Stromal cell of bone marrow (primary cell): Measurements from ENCODE around the gene OR52N2.
A peak's percentile ranks its signal among the peaks of the same experiment; 100 is the strongest.

Source experiments
- DNase-seq: peaks from one replicate; pipeline ENCODE4 v3.0.0-alpha.2; 2012; ENCODE audit warnings: low read depth

The OR52N2 gene

GRCh38 chr11:5808500-5809121, at the start of gene OR52N2:
TSS of gene OR52N2 (plus strand) at chr11:5808924. CDS start at chr11:5820336, 11,412 bp downstream.
- DNase-seq = peak; percentile 44

GRCh38 chr11:5767056-5767455, 41.7 kb upstream of the OR52N2 start:
- no peak for DNase-seq

GRCh38 chr11:5783255-5783654, 25.5 kb upstream of the OR52N2 start, which contains the start of gene OR52N5:
TSS of gene OR52N5 (minus strand) at chr11:5783355. CDS start at chr11:5778634, 4,721 bp downstream.
- no peak for DNase-seq

- DNase-seq = no peak
Observed at GRCh38 chr11:5791165-5791564, 17.6 kb upstream of the OR52N2 start, which contains the start of gene OR52N1. TSS of gene OR52N1 (minus strand) at chr11:5791265. CDS start at chr11:5788816, 2,449 bp downstream.

- DNase-seq = no peak
Observed at GRCh38 chr11:5796541-5796940, 12.2 kb upstream of the OR52N2 start.

GRCh38 chr11:5803982-5804381, 4.7 kb upstream of the OR52N2 start:
- no peak for DNase-seq

- no peak for DNase-seq
Observed at GRCh38 chr11:5807580-5807979, 1.1 kb upstream of the OR52N2 start.

GRCh38 chr11:5809122-5809519, 397 bp downstream of the OR52N2 start:
- DNase-seq = no peak

GRCh38 chr11:5809905-5810795, 1.4 kb downstream of the OR52N2 start:
- no peak for DNase-seq

- no peak for DNase-seq
Observed at GRCh38 chr11:5815534-5815933, 6.8 kb downstream of the OR52N2 start.

- no peak for DNase-seq
Observed at GRCh38 chr11:5818245-5818886, 9.6 kb downstream of the OR52N2 start.

GRCh38 chr11:5831196-5831829, 22.6 kb downstream of the OR52N2 start:
- DNase-seq = no peak

GRCh38 chr11:5833446-5833845, 24.7 kb downstream of the OR52N2 start:
- no peak for DNase-seq

GRCh38 chr11:5837695-5838094, 29.0 kb downstream of the OR52N2 start:
- no peak for DNase-seq

- DNase-seq = no peak
Observed at GRCh38 chr11:5841797-5842196, 33.1 kb downstream of the OR52N2 start, which contains the start of gene OR52E6. TSS of gene OR52E6 (minus strand) at chr11:5841897. CDS start at chr11:5841897, 0 bp downstream.

- no peak for DNase-seq
Observed at GRCh38 chr11:5846701-5847100, 38.0 kb downstream of the OR52N2 start.

- no peak for DNase-seq
Observed at GRCh38 chr11:5847711-5848110, 39.0 kb downstream of the OR52N2 start.

- DNase-seq = no peak
Observed at GRCh38 chr11:5851002-5851401, 42.3 kb downstream of the OR52N2 start.

GRCh38 chr11:5857590-5857989, 48.9 kb downstream of the OR52N2 start, which contains the start of gene OR52E8:
TSS of gene OR52E8 (minus strand) at chr11:5857690. CDS start at chr11:5857690, 0 bp downstream.
- no peak for DNase-seq

GRCh38 chr11:5865826-5866225, 57.1 kb downstream of the OR52N2 start:
- no peak for DNase-seq
